Neural cell (in vitro differentiated cells): Measurements from ENCODE around the gene COQ2. TPM values are rescaled to one million over a fixed set of nuclear protein-coding genes. Genes with fewer than 3 reads are reported as not detected.

Experiments
- H2AFZ ChIP-seq: fragments of 200-600, 300-800 bp; sonication (generic), shearing (Covaris generic); 2 replicates; pipeline ENCODE4 v1.6.0; 2014; ENCODE audit warnings: low read depth, mild to moderate bottlenecking, antibody characterized with exemption, low read length, moderate library complexity
- H3F3A ChIP-seq: fragments of 200-600 bp; shearing (Covaris generic); 2 replicates; pipeline ENCODE4 v1.6.1; 2016; ENCODE audit warnings: mild to moderate bottlenecking, moderate library complexity, mixed read lengths, antibody characterized with exemption, low read length; ENCODE audit not compliant: insufficient read depth, poor library complexity, severe bottlenecking
- H3K27ac ChIP-seq: fragments of 200-600, 300-800 bp; sonication (generic), shearing (Covaris generic); 2 replicates; pipeline ENCODE4 v1.5.1; 2014; ENCODE audit warnings: mild to moderate bottlenecking, low read length, moderate library complexity
- H3K27me3 ChIP-seq: fragments of 300-800, 200-600 bp; sonication (generic), shearing (Covaris generic); 2 replicates; pipeline ENCODE4 v1.6.0; 2014; ENCODE audit warnings: mild to moderate bottlenecking, low read depth, low read length, moderate library complexity; ENCODE audit not compliant: insufficient read depth
- H3K36me3 ChIP-seq: fragments of 300-800, 200-600 bp; sonication (generic), shearing (Covaris generic); 2 replicates; pipeline ENCODE4 v1.5.1; 2014; ENCODE audit warnings: mild to moderate bottlenecking, antibody characterized with exemption, low read length, moderate library complexity; ENCODE audit not compliant: insufficient read depth
- H3K4me2 ChIP-seq: fragments of 300-800, 200-600 bp; sonication (generic), shearing (Covaris generic); 2 replicates; pipeline ENCODE4 v1.6.0; 2014; ENCODE audit warnings: mild to moderate bottlenecking, low read length
- H3K4me3 ChIP-seq: fragments of 300-800, 200-600 bp; sonication (generic), shearing (Covaris generic); 2 replicates; pipeline ENCODE4 v1.5.1; 2014; ENCODE audit warnings: mild to moderate bottlenecking, low read length, moderate library complexity
- H3K79me2 ChIP-seq: fragments of 200-600 bp; shearing (Covaris generic); replicated peaks from 2 replicates; pipeline ENCODE4 v1.6.0; 2014; ENCODE audit warnings: mild to moderate bottlenecking, low read length, moderate library complexity; ENCODE audit not compliant: insufficient read depth
- H3K9ac ChIP-seq: fragments of 300-800, 200-600 bp; sonication (generic), shearing (Covaris generic); 2 replicates; pipeline ENCODE4 v1.6.1; 2016; ENCODE audit warnings: mild to moderate bottlenecking, low read length, mixed read lengths
- H3K9me2 ChIP-seq: fragments of 200-600 bp; shearing (Covaris generic); 2 replicates; pipeline ENCODE4 v1.6.1; 2016; ENCODE audit warnings: mild to moderate bottlenecking, low read length, mixed read lengths; ENCODE audit not compliant: insufficient read depth
- H3K9me3 ChIP-seq: fragments of 200-600, 300-800 bp; sonication (generic), shearing (Covaris generic); 2 replicates; pipeline ENCODE4 v1.6.1; 2016; ENCODE audit warnings: mild to moderate bottlenecking, mixed run types, low read length, moderate library complexity, mixed read lengths
- H4K20me1 ChIP-seq: fragments of 200-600 bp; shearing (Covaris generic); 2 replicates; pipeline ENCODE4 v1.6.1; 2016; ENCODE audit warnings: mild to moderate bottlenecking, mixed run types; ENCODE audit not compliant: insufficient read depth
- CTCF ChIP-seq: fragments of 450-650 bp; IDR thresholded peaks from 2 replicates; pipeline ENCODE4 v1.5.1; 2014; ENCODE audit warnings: antibody characterized with exemption, mild to moderate bottlenecking, moderate library complexity; ENCODE audit not compliant: poor library complexity, severe bottlenecking
- EP300 ChIP-seq: fragments of 450-650 bp; conservative IDR thresholded peaks from 2 replicates; pipeline ENCODE4 v1.6.1; 2014; ENCODE audit warnings: antibody characterized with exemption, mild to moderate bottlenecking, moderate library complexity; ENCODE audit not compliant: poor library complexity, severe bottlenecking
- EZH2 ChIP-seq: fragments of 200-600, 300-800 bp; shearing (Covaris generic), sonication (generic); IDR thresholded peaks from 2 replicates; pipeline ENCODE4 v1.6.1; 2014; ENCODE audit warnings: antibody characterized with exemption, low read length, borderline replicate concordance, mild to moderate bottlenecking; ENCODE audit not compliant: insufficient read depth, poor library complexity, severe bottlenecking
- MXI1 ChIP-seq: fragments of 450-650 bp; conservative IDR thresholded peaks from 2 replicates; pipeline ENCODE4 v1.6.1; 2014; ENCODE audit warnings: antibody characterized with exemption, mild to moderate bottlenecking; ENCODE audit not compliant: poor library complexity, severe bottlenecking
- POLR2AphosphoS5 ChIP-seq: IDR thresholded peaks from 2 replicates; pipeline ENCODE4 v1.6.1; 2012
- RAD21 ChIP-seq: fragments of 450-650 bp; conservative IDR thresholded peaks from 2 replicates; pipeline ENCODE4 v1.6.1; 2014; ENCODE audit warnings: antibody characterized with exemption, mild to moderate bottlenecking, moderate library complexity
- REST ChIP-seq: IDR thresholded peaks from 2 replicates; pipeline ENCODE4 v1.6.1; 2012; ENCODE audit warnings: borderline replicate concordance
- SMC3 ChIP-seq: fragments of 450-650 bp; conservative IDR thresholded peaks from 2 replicates; pipeline ENCODE4 v1.6.1; 2014; ENCODE audit warnings: antibody characterized with exemption, mild to moderate bottlenecking, moderate library complexity; ENCODE audit not compliant: poor library complexity
- TAF1 ChIP-seq: IDR thresholded peaks from 2 replicates; pipeline ENCODE4 v1.6.1; 2012; ENCODE audit warnings: low read depth
- polyA plus RNA-seq: library from polyadenylated mRNA; depleted of rRNA; stranded (reverse); fragments of >200 nt; gene quantifications from 2 replicates; pipeline ENCODE4 v1.2.3, GENCODE V29; 2014

COQ2 gene
- polyA plus RNA-seq, 1 donor from 2014 or later: 19.8 TPM

GRCh38 chr4:83258461-83258860 lies 26.1 kb downstream of the COQ2 start:
- no peaks in the 10 kb centered on the region for H3F3A ChIP-seq
- no peak overlapping the region for H2AFZ ChIP-seq
- no peak overlapping the region for H3K27ac ChIP-seq
- H3K79me2 ChIP-seq: no peaks in the 10 kb centered on the region
- no peak overlapping the region for H3K4me3 ChIP-seq
- H3K9me2 ChIP-seq: no peaks in the 10 kb centered on the region
- no peaks in the 10 kb centered on the region for H3K36me3 ChIP-seq
- no peaks in the 10 kb centered on the region for H3K27me3 ChIP-seq
- no peaks in the 10 kb centered on the region for H3K9me3 ChIP-seq
- H4K20me1 ChIP-seq: no peaks in the 10 kb centered on the region
- H3K4me2 ChIP-seq: no peak overlapping the region
- TF ChIP-seq EZH2 (no peak), EP300 (no peak), RAD21 (no peak)
- no peak overlapping the region for H3K9ac ChIP-seq

- H4K20me1 ChIP-seq: no peaks in the 10 kb centered on the region
- H3K4me3 ChIP-seq: no peak overlapping the region
- H3K9me3 ChIP-seq: no peaks in the 10 kb centered on the region
- H3K9ac ChIP-seq: no peak overlapping the region
- H3K79me2 ChIP-seq: no peaks in the 10 kb centered on the region
- H3K36me3 ChIP-seq: no peaks in the 10 kb centered on the region
- no peak overlapping the region for H3K27ac ChIP-seq
- no peak for TF ChIP-seq TAF1
- no peak for TF ChIP-seq REST
- no peak for TF ChIP-seq CTCF
- no peak for TF ChIP-seq SMC3
- TF ChIP-seq RAD21: no peak
- TF ChIP-seq POLR2AphosphoS5: no peak
- no peak for TF ChIP-seq EP300
- no peak for TF ChIP-seq MXI1
- no peak for TF ChIP-seq EZH2
- no peaks in the 10 kb centered on the region for H3F3A ChIP-seq
- no peak overlapping the region for H2AFZ ChIP-seq
- H3K27me3 ChIP-seq: no peaks in the 10 kb centered on the region
- H3K4me2 ChIP-seq: no peak overlapping the region
- no peaks in the 10 kb centered on the region for H3K9me2 ChIP-seq
Measured at GRCh38 chr4:83257811-83258210, 26.8 kb downstream of the COQ2 start.

GRCh38 chr4:83255584-83255983 lies 29.0 kb downstream of the COQ2 start:
- no peaks in the 10 kb centered on the region for H3K27me3 ChIP-seq
- H3K79me2 ChIP-seq: no peaks in the 10 kb centered on the region
- no peaks in the 10 kb centered on the region for H3K9me2 ChIP-seq
- H3F3A ChIP-seq: no peaks in the 10 kb centered on the region
- no peak overlapping the region for H3K27ac ChIP-seq
- no peak overlapping the region for H3K4me2 ChIP-seq
- H3K9ac ChIP-seq: no peak overlapping the region
- H3K4me3 ChIP-seq: no peak overlapping the region
- no peak for TF ChIP-seq MXI1
- no peaks in the 10 kb centered on the region for H3K36me3 ChIP-seq
- no peak overlapping the region for H2AFZ ChIP-seq
- no peaks in the 10 kb centered on the region for H4K20me1 ChIP-seq
- H3K9me3 ChIP-seq: no peaks in the 10 kb centered on the region
